Measurements from ENCODE around the gene LAMC1.

The LAMC1 gene

GRCh38 chr1:183080406-183080805 is 57.2 kb downstream of the LAMC1 start:
- no peak for DNase-seq (ENCODE audit: low read depth)

GRCh38 chr1:183081402-183082120 is 58.3 kb downstream of the LAMC1 start:
- DNase-seq (ENCODE audit: low read depth) = no peak

GRCh38 chr1:183082650-183083049 is 59.4 kb downstream of the LAMC1 start:
- no peak for DNase-seq (ENCODE audit: low read depth)

GRCh38 chr1:183087001-183087400 is 63.8 kb downstream of the LAMC1 start:
- no peak for DNase-seq (ENCODE audit: low read depth)

GRCh38 chr1:183089025-183089639 is 65.9 kb downstream of the LAMC1 start:
- no peak for DNase-seq (ENCODE audit: low read depth)

GRCh38 chr1:183090391-183091006 is 67.3 kb downstream of the LAMC1 start:
- DNase-seq (ENCODE audit: low read depth) = no peak

GRCh38 chr1:183091181-183091580 is 68.0 kb downstream of the LAMC1 start:
- no peak for DNase-seq (ENCODE audit: low read depth)

GRCh38 chr1:183092350-183092749 is 69.1 kb downstream of the LAMC1 start:
- no peak for DNase-seq (ENCODE audit: low read depth)

GRCh38 chr1:183093066-183093668 is 69.9 kb downstream of the LAMC1 start:
- no peak for DNase-seq (ENCODE audit: low read depth)

GRCh38 chr1:183093786-183094298 is 70.6 kb downstream of the LAMC1 start:
- no peak for DNase-seq (ENCODE audit: low read depth)

GRCh38 chr1:183094351-183094750 is 71.1 kb downstream of the LAMC1 start:
- no peak for DNase-seq (ENCODE audit: low read depth)

GRCh38 chr1:183096351-183096750 is 73.1 kb downstream of the LAMC1 start:
- no peak for DNase-seq (ENCODE audit: low read depth)

- DNase-seq (ENCODE audit: low read depth) = no peak
These were observed 73.7 kb downstream of the LAMC1 start for GRCh38 chr1:183096894-183097293.

GRCh38 chr1:183097438-183098051 is 74.3 kb downstream of the LAMC1 start:
- no peak for DNase-seq (ENCODE audit: low read depth)

GRCh38 chr1:183098317-183098716 is 75.1 kb downstream of the LAMC1 start:
- no peak for DNase-seq (ENCODE audit: low read depth)

GRCh38 chr1:183100361-183100974 is 77.2 kb downstream of the LAMC1 start:
- DNase-seq (ENCODE audit: low read depth) = no peak

GRCh38 chr1:183101081-183101480 is 77.9 kb downstream of the LAMC1 start:
- DNase-seq (ENCODE audit: low read depth) = no peak

GRCh38 chr1:183101841-183102276 is 78.6 kb downstream of the LAMC1 start:
- DNase-seq (ENCODE audit: low read depth) = no peak

- DNase-seq (ENCODE audit: low read depth) = no peak
These were observed 79.9 kb downstream of the LAMC1 start for GRCh38 chr1:183103147-183103546.

- no peak for DNase-seq (ENCODE audit: low read depth)
These were observed 80.4 kb downstream of the LAMC1 start for GRCh38 chr1:183103577-183103976.

- DNase-seq (ENCODE audit: low read depth) = no peak
These were observed 82.2 kb downstream of the LAMC1 start for GRCh38 chr1:183105449-183105848.

GRCh38 chr1:183106166-183106565 is 82.9 kb downstream of the LAMC1 start:
- DNase-seq (ENCODE audit: low read depth) = no peak

Data from stimulated activated CD8-positive, alpha-beta memory T cell treated with anti-CD3 and anti-CD28 coated beads, Interleukin-12 subunit alpha, Interleukin-12 subunit beta, amount 100 ng/mL, for 1 hour (primary cell).